Lung (tissue), 12 donors: Measurements from ENCODE around the gene FRAS1. TPM values are rescaled to one million over a fixed set of nuclear protein-coding genes. Genes with fewer than 3 reads are reported as not detected.

Experiments used
- ATAC-seq: fragments of 200-7000 bp; cut with Tn5 transposase; one replicate; pipeline ENCODE4 v1.9.1; 2020; ENCODE audit warnings: moderate number of reproducible peaks; ENCODE audit not compliant: insufficient read depth, low FRiP score
- DNase-seq, 3 donors: peaks; one replicate each; pipeline ENCODE4 v3.0.0-alpha.2; 2013 to 2017
- H3K27ac ChIP-seq, 2 donors: one replicate each; pipeline ENCODE4 v1.5.1; 2013; ENCODE audit warnings: mild to moderate bottlenecking in 2 of 2, moderate library complexity in 2 of 2, control low read depth in 1 of 2, inconsistent platforms in 1 of 2, low read depth in 1 of 2, low read length in 1 of 2
- H3K27me3 ChIP-seq, 3 donors: one replicate each; pipeline ENCODE4 v1.5.1; 2013; ENCODE audit warnings: low read length in 2 of 3; ENCODE audit not compliant: control insufficient read depth in 3 of 3, insufficient read depth in 3 of 3
- H3K36me3 ChIP-seq, 4 donors: one replicate each; pipeline ENCODE4 v1.5.1; 2013; ENCODE audit warnings: low read length in 4 of 4, mild to moderate bottlenecking in 1 of 4, moderate library complexity in 1 of 4; ENCODE audit not compliant: control insufficient read depth in 4 of 4, insufficient read depth in 4 of 4
- H3K4me1 ChIP-seq, 5 donors: one replicate each; pipeline ENCODE4 v1.5.1; 2013; ENCODE audit warnings: low read length in 5 of 5, mild to moderate bottlenecking in 2 of 5, moderate library complexity in 1 of 5; ENCODE audit not compliant: control insufficient read depth in 5 of 5, insufficient read depth in 5 of 5
- H3K4me3 ChIP-seq: one replicate; pipeline ENCODE4 v1.5.1; 2013; ENCODE audit warnings: mild to moderate bottlenecking, control low read depth, moderate library complexity
- H3K9ac ChIP-seq, 2 donors: one replicate each; pipeline ENCODE4 v1.5.1; 2013; ENCODE audit warnings: low read length in 2 of 2, control low read depth in 1 of 2; ENCODE audit not compliant: insufficient read depth in 1 of 2
- H3K9me3 ChIP-seq, 4 donors: one replicate each; pipeline ENCODE4 v1.5.1; 2013; ENCODE audit warnings: low read length in 3 of 4, mild to moderate bottlenecking in 1 of 4, moderate library complexity in 1 of 4; ENCODE audit not compliant: control insufficient read depth in 4 of 4, insufficient read depth in 3 of 4
- CTCF ChIP-seq: IDR thresholded peaks from 2 replicates; pipeline ENCODE4 v1.5.1; 2012; ENCODE audit warnings: mild to moderate bottlenecking; ENCODE audit errors: control extremely low read depth, extremely low read depth
- WGBS, 2 donors: extraction: QIAGEN DNeasy Blood & Tissue Kit; methylation state at CpG; one replicate each; pipeline ENCODE4 v1.1.7; 2013; 5-methylcytosine and 5-hydroxymethylcytosine counted together
- polyA plus RNA-seq, 2 donors: library from polyadenylated mRNA; stranded (reverse); fragments of 200-250 nt; gene quantifications; one replicate each; pipeline ENCODE4 v1.2.1, GENCODE V29; 2013
- total RNA-seq, 2 donors: library from RNA; depleted of rRNA in 1 of 2; stranded (reverse); fragments of >200 nt in 1 of 2; gene quantifications; one replicate each; pipeline ENCODE4 v1.2.1, GENCODE V29; 2014 to 2021
- donor health status: control.
- donor health status: control.
- donor health status: Bipolar disorder and iron deficiency.
- donor health status: healthy.
- donor health status: DM: yes; HTN: yes; CAD: no.

Gene FRAS1
- total and polyA plus RNA-seq, 4 donors, result 0.45 to 53.8 (median 6.9) TPM

- no peak overlapping the region for H3K27ac ChIP-seq
- WGBS, 2 donors, result 91 to 94% methylated on average over 6 of the region's 6 CpGs
- H3K36me3 ChIP-seq, result peaks cover 0 to 7% (median 2%) of the 10 kb centered on the region in 4 donors
- H3K9ac ChIP-seq, result no peak overlapping the region
- ATAC-seq, result no peak
- no peaks in the 10 kb centered on the region for H3K4me1 ChIP-seq
- no peaks in the 10 kb centered on the region for H3K9me3 ChIP-seq
- no peaks in the 10 kb centered on the region for H3K27me3 ChIP-seq
- TF ChIP-seq CTCF, result no peak
- DNase-seq, result no peak
- no peak overlapping the region for H3K4me3 ChIP-seq
Measured at GRCh38 chr4:78428996-78429395, 371.9 kb downstream of the FRAS1 start.

GRCh38 chr4:78432896-78433295 lies 375.8 kb downstream of the FRAS1 start:
- H3K9me3 ChIP-seq, result no peaks in the 10 kb centered on the region
- no peak for TF ChIP-seq CTCF
- H3K36me3 ChIP-seq, result peaks cover 0 to 7% (median 2%) of the 10 kb centered on the region in 4 donors
- H3K9ac ChIP-seq, result no peak overlapping the region
- H3K4me1 ChIP-seq, result no peaks in the 10 kb centered on the region
- DNase-seq (no peak), ATAC-seq (no peak)
- no peaks in the 10 kb centered on the region for H3K27me3 ChIP-seq
- no peak overlapping the region for H3K4me3 ChIP-seq
- no peak overlapping the region for H3K27ac ChIP-seq

- Histone ChIP-seq H3K4me3 (no peak overlapping the region), H3K27me3 (no peaks in the 10 kb centered on the region), H3K9me3 (no peaks in the 10 kb centered on the region), H3K9ac (no peak overlapping the region), H3K27ac (no peak overlapping the region), H3K4me1 (no peaks in the 10 kb centered on the region), H3K36me3 (peaks cover 0 to 6% (median 2%) of the 10 kb centered on the region in 4 donors)
- 68 to 86% methylated on average over 2 of the region's 2 CpGs for WGBS, 2 donors
- ATAC-seq (no peak), DNase-seq (no peak)
- no peak for TF ChIP-seq CTCF
Measured at GRCh38 chr4:78437608-78438088, 380.5 kb downstream of the FRAS1 start.

GRCh38 chr4:78439328-78439727 lies 382.2 kb downstream of the FRAS1 start:
- TF ChIP-seq CTCF, result no peak
- H3K4me1 ChIP-seq, result no peaks in the 10 kb centered on the region
- no peak for DNase-seq
- H3K36me3 ChIP-seq, result peaks cover 0 to 6% (median 2%) of the 10 kb centered on the region in 4 donors
- H3K27me3 ChIP-seq, result no peaks in the 10 kb centered on the region
- H3K27ac ChIP-seq, result no peak overlapping the region
- no peak overlapping the region for H3K4me3 ChIP-seq
- no peaks in the 10 kb centered on the region for H3K9me3 ChIP-seq
- H3K9ac ChIP-seq, result no peak overlapping the region
- no peak for ATAC-seq
- WGBS, 2 donors, result 68 to 79% methylated on average over 2 of the region's 2 CpGs
